Esophagus squamous epithelium (tissue), 5 donors: Measurements from ENCODE around the gene CITED2. TPM values are rescaled to one million over a fixed set of nuclear protein-coding genes. Genes with fewer than 3 reads are reported as not detected.

Source experiments
- DNase-seq: peaks from one replicate; lab custom pipeline; 2025; lab: John Stamatoyannopoulos, UW
- H3K27ac ChIP-seq, 4 donors: fragments of 200-600 bp; sonication (generic); one replicate each; pipeline ENCODE4 v1.5.1; 2016 to 2019; ENCODE audit warnings: mild to moderate bottlenecking in 1 of 4
- H3K27me3 ChIP-seq, 4 donors: fragments of 200-600 bp; sonication (generic); 1 replicate in 3 of 4; 2 replicates in 1 of 4; pipeline versions ENCODE4 v1.5.1 to v1.6.0; 2017 to 2021; ENCODE audit warnings: antibody characterized with exemption in 1 of 4
- H3K36me3 ChIP-seq, 3 donors: fragments of 200-600 bp; sonication (generic); one replicate each; pipeline ENCODE4 v1.5.1; 2016 to 2019
- H3K4me1 ChIP-seq, 3 donors: fragments of 200-600 bp; sonication (generic); one replicate each; pipeline ENCODE4 v1.5.1; 2017 to 2019
- H3K4me3 ChIP-seq, 4 donors: fragments of 200-600 bp; sonication (generic); 1 replicate in 3 of 4; 2 replicates in 1 of 4; pipeline ENCODE4 v1.5.1; 2016 to 2019; ENCODE audit warnings: mild to moderate bottlenecking in 2 of 4, moderate library complexity in 1 of 4
- H3K9me3 ChIP-seq, 3 donors: fragments of 200-600 bp; sonication (generic); one replicate each; pipeline ENCODE4 v1.5.1; 2016 to 2019
- CTCF ChIP-seq, 6 experiments: fragments of 450-650 bp in 4 of 6; fragments of 200-600 bp in 2 of 6; sonication (generic) in 2 of 6; IDR thresholded peaks; one replicate each; pipeline ENCODE4 v1.5.1; 2016 to 2019; ENCODE audit warnings: antibody characterized with exemption in 6 of 6, mild to moderate bottlenecking in 4 of 6, moderate library complexity in 4 of 6
- POLR2A ChIP-seq, 4 donors: fragments of 450-650 bp; IDR thresholded peaks; one replicate each; pipeline ENCODE4 v1.6.1; 2017; ENCODE audit warnings: antibody characterized with exemption in 4 of 4, mild to moderate bottlenecking in 4 of 4, moderate library complexity in 3 of 4
- WGBS, 2 donors: methylation state at CpG; one replicate each; pipeline ENCODE4 v1.1.5; 2018; 5-methylcytosine and 5-hydroxymethylcytosine counted together
- intact Hi-C: fragments of 100-400 bp; cut with DNase I; formaldehyde crosslinking; loops from one replicate; pipeline ENCODE4 v1.15.0; 2022
- total RNA-seq, 4 donors: library from RNA; depleted of rRNA; stranded (reverse); fragments of >200 nt; gene quantifications; one replicate each; pipeline ENCODE4 v1.1.0, GENCODE V29; 2016
- donor health status: DM: yes; HTN: yes; CAD: no.

Gene CITED2
- total RNA-seq, 4 donors from 2014 or later = 24.8 to 169 (median 60.9) TPM

- Histone ChIP-seq H3K27ac (peak overlapping the region in 3 of 4 donors; percentile 3 to 72 (median 25)), H3K9me3 (no peaks in the 10 kb centered on the region), H3K4me3 (no peak overlapping the region), H3K36me3 (no peaks in the 10 kb centered on the region), H3K27me3 (no peaks in the 10 kb centered on the region), H3K4me1 (peaks cover 0 to 15% (median 3%) of the 10 kb centered on the region in 3 donors)
- 33 to 75% methylated on average over 1 of the region's 1 CpG for WGBS, 2 donors
- DNase-seq = no peak
- intact Hi-C loops = no loop called here
- no peak for TF ChIP-seq POLR2A (IDR thresholded peaks at IDR 0.05)
- no peak for TF ChIP-seq CTCF (IDR thresholded peaks at IDR 0.05)
These were observed 48.8 kb downstream of the CITED2 start for GRCh38 chr6:139325686-139326085.

GRCh38 chr6:139325125-139325524 lies 49.3 kb downstream of the CITED2 start:
- Histone ChIP-seq H3K4me1 (peaks cover 0 to 15% (median 3%) of the 10 kb centered on the region in 3 donors), H3K9me3 (no peaks in the 10 kb centered on the region), H3K27ac (peak overlapping the region in 2 of 4 donors; percentile 3 to 72), H3K36me3 (no peaks in the 10 kb centered on the region), H3K27me3 (no peaks in the 10 kb centered on the region), H3K4me3 (no peak overlapping the region)
- TF ChIP-seq POLR2A (IDR thresholded peaks at IDR 0.05) = no peak
- TF ChIP-seq CTCF (IDR thresholded peaks at IDR 0.05) = no peak
- DNase-seq = no peak
- intact Hi-C loops = no loop called here

GRCh38 chr6:139324301-139324555 lies 50.2 kb downstream of the CITED2 start:
- H3K27ac ChIP-seq = peak overlapping the region in 2 of 4 donors; percentile 60 to 65
- H3K4me3 ChIP-seq = no peak overlapping the region
- no peaks in the 10 kb centered on the region for H3K27me3 ChIP-seq
- peaks cover 0 to 15% (median 3%) of the 10 kb centered on the region in 3 donors for H3K4me1 ChIP-seq
- DNase-seq = no peak
- WGBS, 2 donors = 0 to 13% methylated on average over 1 of the region's 1 CpG
- H3K36me3 ChIP-seq = no peaks in the 10 kb centered on the region
- TF ChIP-seq CTCF (IDR thresholded peaks at IDR 0.05) = no peak
- no peak for TF ChIP-seq POLR2A (IDR thresholded peaks at IDR 0.05)
- intact Hi-C loops = no loop called here
- H3K9me3 ChIP-seq = no peaks in the 10 kb centered on the region

- Histone ChIP-seq H3K4me1 (peaks cover 0 to 15% (median 3%) of the 10 kb centered on the region in 3 donors), H3K27ac (peak overlapping the region in 3 of 4 donors; percentile 60 to 69 (median 65)), H3K27me3 (no peaks in the 10 kb centered on the region), H3K4me3 (peak overlapping the region in 3 of 4 donors; percentile 12 to 50 (median 23)), H3K36me3 (no peaks in the 10 kb centered on the region), H3K9me3 (no peaks in the 10 kb centered on the region)
- intact Hi-C loops = no loop called here
- no peak for TF ChIP-seq CTCF (IDR thresholded peaks at IDR 0.05)
- peak in 1 of 4 donors; percentile 39 for TF ChIP-seq POLR2A (IDR thresholded peaks at IDR 0.05)
- peak; percentile 18 for DNase-seq
- WGBS, 2 donors = 49 to 61% methylated on average over 21 of the region's 21 CpGs
These were observed 50.7 kb downstream of the CITED2 start for GRCh38 chr6:139323511-139324300.

Other genes starting within 250 kb of the CITED2 start
- 10 to 100 TPM; 29.6 to 44.4 (median 35.8) TPM for gene HECA, start 239.6 kb downstream of the CITED2 start, total RNA-seq
- 1 to 10 TPM in 1 of 4 donors, under 1 TPM in 3; 0.04 to 1.1 (median 0.24) TPM for gene TXLNB, start 82.7 kb downstream of the CITED2 start, total RNA-seq